Measurements from ENCODE around the gene PARD6G.

The PARD6G gene

GRCh38 chr18:80253871-80254492 lies 6.7 kb upstream of the PARD6G start:
- no peak for DNase-seq (ENCODE audit: low read depth)
- no peak overlapping the region for H3K4me3 ChIP-seq (ENCODE audit: low read length)
- no peak for TF ChIP-seq CTCF (conservative IDR thresholded peaks at IDR 0.05; ENCODE audit: low read depth, low read length)

- DNase-seq (ENCODE audit: low read depth) = no peak
- no peak overlapping the region for H3K4me3 ChIP-seq (ENCODE audit: low read length)
- TF ChIP-seq CTCF (conservative IDR thresholded peaks at IDR 0.05; ENCODE audit: low read depth, low read length) = no peak
Measured at GRCh38 chr18:80253236-80253635, 5.9 kb upstream of the PARD6G start.

GRCh38 chr18:80252136-80252535 lies 4.8 kb upstream of the PARD6G start:
- TF ChIP-seq CTCF (conservative IDR thresholded peaks at IDR 0.05; ENCODE audit: low read depth, low read length) = no peak
- DNase-seq (ENCODE audit: low read depth) = peak; percentile 37
- H3K4me3 ChIP-seq (ENCODE audit: low read length) = no peak overlapping the region

GRCh38 chr18:80251700-80252099 lies 4.4 kb upstream of the PARD6G start:
- DNase-seq (ENCODE audit: low read depth) = no peak
- TF ChIP-seq CTCF (conservative IDR thresholded peaks at IDR 0.05; ENCODE audit: low read depth, low read length) = no peak
- H3K4me3 ChIP-seq (ENCODE audit: low read length) = no peak overlapping the region

- no peak for DNase-seq (ENCODE audit: low read depth)
- no peak overlapping the region for H3K4me3 ChIP-seq (ENCODE audit: low read length)
- no peak for TF ChIP-seq CTCF (conservative IDR thresholded peaks at IDR 0.05; ENCODE audit: low read depth, low read length)
Measured at GRCh38 chr18:80250740-80251364, 3.5 kb upstream of the PARD6G start.

DNA sequence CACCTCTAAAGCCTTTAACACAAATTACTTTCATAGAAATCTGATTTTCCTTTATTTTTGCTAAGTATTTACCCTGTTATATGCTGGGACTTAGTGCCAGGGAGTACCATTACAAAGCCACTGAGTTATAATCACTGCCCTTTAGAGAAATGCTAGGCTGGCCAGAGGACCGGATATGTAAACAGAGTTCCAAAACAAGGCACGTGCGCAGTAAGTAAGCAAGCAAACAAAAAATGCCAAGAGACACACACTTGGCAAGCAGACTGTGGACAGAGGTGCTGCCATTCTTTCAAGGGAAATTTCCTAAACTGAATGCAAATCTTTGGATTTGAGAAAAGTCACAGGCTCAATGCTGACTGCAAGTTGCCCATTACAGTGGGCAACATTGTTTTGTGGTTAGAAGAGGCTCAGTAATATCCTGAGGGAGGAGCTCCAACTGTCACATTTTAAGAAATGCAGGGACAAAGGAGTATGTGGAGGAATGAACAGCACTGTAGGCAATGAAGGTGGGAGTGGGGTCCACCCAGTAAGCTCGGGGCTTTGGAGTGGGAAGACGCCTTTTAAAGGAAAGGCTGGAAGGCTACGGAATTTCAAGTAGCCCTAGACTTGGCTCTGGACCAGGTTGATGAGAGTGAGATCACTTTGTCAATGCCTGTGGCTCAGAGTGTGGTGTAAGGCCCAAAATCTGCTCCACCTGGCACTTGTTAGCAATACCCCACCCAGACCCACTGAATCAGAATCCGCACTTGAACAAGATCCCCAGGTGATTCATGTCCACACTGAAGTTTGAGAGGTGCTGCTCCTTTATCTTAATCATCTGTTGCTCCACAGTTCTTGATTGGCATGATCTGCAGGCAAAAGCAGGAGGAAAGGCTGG lies 2.1 kb upstream of the PARD6G start:
- no peak overlapping the region for H3K4me3 ChIP-seq (ENCODE audit: low read length)
- DNase-seq (ENCODE audit: low read depth) = no peak
- TF ChIP-seq CTCF (conservative IDR thresholded peaks at IDR 0.05; ENCODE audit: low read depth, low read length) = no peak
